Stimulated activated CD8-positive, alpha-beta memory T cell treated with anti-CD3 and anti-CD28 coated beads, Interleukin-15, amount 100 ng/mL, for 1 hour (primary cell): ENCODE measurements around the gene RELCH.

Source experiments
- DNase-seq: peaks from one replicate; pipeline ENCODE4 v3.0.0-alpha.2; 2020; ENCODE audit warnings: low read depth

The RELCH gene

DNA sequence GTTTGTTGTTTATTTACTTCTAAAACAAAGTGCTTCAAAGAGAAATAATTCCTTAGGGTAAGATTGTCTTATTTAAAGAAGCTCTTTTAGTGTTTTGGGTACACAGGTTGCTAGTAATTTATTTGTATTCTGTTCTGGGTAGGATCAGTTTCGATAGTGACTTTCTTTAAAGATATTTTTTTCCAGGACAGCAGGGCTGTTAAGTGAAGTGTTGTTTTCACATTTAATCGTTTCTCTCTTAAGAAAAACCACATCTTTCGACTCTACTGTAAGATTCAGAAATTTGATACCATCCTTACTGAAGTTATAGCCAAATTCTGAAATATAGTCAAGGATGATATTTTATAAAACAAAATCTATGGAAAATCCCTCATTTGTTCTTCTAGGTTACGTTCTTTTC lies 155.8 kb downstream of the RELCH start:
- no peak for DNase-seq

DNA sequence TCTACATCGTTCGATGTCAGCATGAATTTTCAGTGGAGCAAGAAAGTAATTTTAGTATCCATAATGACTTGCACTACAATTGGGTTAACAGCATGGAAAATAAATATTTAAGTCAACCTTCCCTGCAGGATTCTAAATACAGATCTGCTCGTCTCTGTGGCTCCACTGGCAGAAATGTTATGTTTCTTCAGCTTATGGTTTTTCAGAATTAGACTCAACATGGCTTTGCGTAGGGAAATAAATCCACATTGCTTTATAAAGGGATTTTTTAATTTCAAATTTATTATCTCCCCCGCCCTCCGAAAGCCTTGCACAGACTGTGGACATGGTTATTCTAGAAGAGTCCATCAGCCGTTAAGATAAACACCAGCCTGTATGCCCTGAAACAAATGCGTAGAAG lies 156.3 kb downstream of the RELCH start:
- DNase-seq: no peak

DNA sequence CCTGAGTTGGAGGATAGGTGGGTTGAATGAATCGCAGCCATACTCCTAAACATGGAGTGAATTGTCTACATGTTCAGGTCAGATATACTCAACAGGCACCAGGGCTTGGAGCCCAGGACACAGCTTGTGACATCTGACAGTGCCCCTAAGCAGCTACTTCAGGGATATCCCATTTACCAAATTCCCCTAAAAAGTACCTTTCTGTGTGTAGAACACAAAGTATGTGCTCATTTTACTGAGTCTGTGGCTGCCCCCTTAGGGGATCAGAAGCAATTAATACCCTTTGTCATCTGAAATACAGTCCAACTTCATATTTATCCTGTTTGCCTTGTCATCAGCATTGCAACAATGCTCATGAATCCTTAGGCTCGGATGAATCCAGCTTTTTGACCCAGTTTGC lies 158.9 kb downstream of the RELCH start:
- DNase-seq: no peak

DNA sequence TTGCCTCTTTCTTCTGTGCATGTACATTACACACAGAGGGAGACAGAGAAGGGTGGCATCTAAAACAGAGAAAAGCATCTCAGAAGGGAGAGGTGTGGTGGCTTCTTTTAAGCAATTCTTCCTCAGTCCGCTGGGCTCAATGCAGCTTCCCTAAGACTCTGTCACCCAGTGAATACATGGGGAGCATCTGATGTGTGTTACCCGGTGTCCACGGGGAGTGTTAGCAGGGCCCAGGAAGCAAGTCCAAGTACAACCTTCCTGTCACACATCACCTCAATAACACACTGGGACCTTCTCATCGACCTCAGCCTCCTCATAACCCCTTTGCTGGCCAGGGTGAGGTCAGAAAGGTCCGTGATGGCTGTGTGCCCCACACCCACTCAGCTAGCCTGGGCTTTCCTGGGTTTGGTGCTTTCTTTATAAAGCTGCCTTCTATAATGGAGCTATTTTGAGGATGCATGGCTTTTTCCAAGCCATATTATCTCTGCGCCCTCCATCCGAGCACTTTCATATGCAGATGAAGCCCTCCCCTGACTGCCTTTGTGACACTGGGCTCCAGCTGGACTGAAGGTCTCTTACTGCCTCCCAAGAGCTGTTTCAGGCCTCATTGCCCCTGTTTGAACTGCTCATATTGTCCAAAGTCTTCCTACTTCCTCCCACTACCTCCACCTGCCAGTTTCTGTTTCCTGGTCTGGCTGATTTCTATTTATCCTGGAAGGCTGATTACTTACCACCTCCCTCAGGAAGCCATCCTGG lies 159.5 kb downstream of the RELCH start:
- DNase-seq: no peak

DNA sequence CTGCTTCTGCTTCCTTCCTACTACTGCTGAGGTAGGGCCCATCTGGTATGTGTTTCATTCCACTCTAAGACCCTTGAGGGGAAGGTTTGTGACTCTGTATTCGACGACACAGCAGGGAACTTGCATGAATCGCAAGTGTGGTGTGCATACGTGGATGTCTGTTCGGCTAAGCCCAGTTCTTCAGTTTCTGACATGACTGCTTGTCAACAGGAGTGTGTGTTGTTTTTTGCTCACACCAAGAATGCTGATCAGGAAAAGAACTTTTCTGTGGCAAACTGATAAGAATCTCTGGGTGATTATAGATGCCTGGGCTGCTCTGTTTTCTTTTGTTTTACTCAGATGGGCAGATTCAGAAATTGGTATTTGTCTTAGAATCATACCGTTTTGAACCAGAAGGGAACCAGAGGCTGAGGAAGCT lies 160.0 kb downstream of the RELCH start:
- DNase-seq: no peak

DNA sequence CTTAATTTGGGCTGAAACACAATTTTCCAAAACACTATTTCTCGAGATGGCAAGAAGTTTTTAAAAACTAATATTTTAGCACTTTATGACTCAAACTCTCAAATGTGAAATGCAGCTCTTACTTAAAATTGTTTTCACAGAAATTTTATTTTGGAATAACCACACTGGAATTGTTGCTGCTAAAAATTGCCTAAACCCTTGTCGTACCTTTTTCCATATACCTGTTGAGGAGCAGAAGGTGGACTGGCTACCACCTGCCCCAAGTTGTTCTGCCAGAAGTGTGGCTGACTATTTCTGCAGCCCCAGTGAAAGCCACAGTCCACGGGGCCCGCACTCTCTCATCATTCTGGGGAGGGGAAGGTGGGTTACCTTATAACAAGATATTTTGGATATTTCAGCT lies 161.4 kb downstream of the RELCH start:
- no peak for DNase-seq

DNA sequence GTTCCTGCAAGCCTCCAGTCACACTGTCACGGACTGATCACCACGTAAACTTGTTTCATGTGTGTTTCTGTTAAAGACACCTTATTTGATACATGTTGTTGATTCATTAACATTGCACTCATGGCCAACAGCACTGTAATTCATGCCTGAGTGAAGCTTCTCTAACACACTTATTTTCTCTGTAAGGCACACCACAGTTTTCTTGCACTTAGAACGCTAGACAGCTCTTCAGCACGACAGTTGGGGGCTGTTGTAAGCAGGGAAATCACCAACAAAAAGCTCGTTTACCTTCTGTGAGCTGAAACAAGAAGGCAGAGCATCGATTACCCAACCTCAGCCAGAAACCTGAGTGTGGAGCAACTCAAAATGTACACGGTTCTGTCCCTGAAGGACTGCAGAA lies 166.1 kb downstream of the RELCH start:
- DNase-seq: no peak

DNA sequence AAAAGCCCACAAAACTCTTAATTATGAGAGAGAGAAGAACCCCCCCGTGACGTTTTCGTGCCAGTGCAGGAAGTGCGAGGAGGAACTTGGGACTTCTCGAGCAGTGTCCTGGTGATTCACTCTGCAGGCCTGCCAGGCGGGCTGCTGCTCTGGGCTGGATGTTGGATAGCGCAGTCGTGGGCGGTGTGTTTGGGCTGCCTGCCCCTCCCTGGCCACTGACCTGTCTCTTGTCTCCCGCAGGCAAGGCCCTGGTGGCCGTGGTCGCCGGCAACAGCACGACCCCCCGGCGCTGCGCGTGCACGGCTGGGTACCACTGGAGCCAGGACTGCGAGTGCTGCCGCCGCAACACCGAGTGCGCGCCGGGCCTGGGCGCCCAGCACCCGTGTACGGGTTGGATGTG lies 167.1 kb downstream of the RELCH start:
- no peak for DNase-seq

DNA sequence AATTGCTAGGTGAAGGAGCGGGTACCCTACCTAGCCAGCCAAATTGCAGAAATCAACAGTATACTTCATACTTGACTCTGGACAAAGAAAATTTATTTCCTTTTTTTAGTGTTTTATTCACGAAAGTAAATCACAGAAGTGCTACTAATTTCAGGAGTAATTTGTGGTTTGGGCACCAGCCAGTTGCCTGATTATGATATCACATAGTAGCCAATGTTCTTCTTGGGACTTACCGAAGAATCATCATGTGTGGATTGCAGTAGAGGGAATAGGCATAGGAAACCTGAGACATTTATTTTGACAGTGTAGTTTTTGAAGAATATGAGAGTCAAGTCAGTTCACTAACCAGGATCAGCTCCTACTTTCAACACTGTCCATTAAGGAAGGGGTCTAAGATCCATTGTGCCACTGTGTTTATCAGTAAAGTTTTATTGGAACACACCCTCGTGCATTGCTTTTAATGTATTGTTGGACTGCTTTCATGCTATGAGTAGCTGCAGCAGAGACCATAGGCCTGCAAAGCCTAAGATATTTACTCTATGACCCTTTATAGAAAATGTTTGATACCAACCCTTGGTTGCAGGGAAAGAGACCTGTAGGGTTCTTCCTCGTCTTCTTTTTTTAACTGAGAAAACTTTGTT lies 170.1 kb downstream of the RELCH start:
- DNase-seq: no peak
